SIG-M5 treated with dmso at 0.1 percent for 504 hours (cell line): ENCODE measurements around the gene ATP1A2.
A peak's percentile ranks its signal among the peaks of the same experiment; 100 is the strongest.
"Not testable (repeated sequence)": the region's sequence is repeated elsewhere in the genome, so short reads cannot be mapped to it uniquely, and the experiment has no call there.

ENCODE experiments used
- DNase-seq: peaks from one replicate; lab custom pipeline; 2025; ENCODE audit not compliant: unreplicated experiment; lab: John Stamatoyannopoulos, UW

Gene ATP1A2

GRCh38 chr1:160122978-160123495 lies 7.5 kb downstream of the ATP1A2 start:
- DNase-seq = no peak

- no peak for DNase-seq
Observed at GRCh38 chr1:160123726-160124125, 8.2 kb downstream of the ATP1A2 start.

DNA sequence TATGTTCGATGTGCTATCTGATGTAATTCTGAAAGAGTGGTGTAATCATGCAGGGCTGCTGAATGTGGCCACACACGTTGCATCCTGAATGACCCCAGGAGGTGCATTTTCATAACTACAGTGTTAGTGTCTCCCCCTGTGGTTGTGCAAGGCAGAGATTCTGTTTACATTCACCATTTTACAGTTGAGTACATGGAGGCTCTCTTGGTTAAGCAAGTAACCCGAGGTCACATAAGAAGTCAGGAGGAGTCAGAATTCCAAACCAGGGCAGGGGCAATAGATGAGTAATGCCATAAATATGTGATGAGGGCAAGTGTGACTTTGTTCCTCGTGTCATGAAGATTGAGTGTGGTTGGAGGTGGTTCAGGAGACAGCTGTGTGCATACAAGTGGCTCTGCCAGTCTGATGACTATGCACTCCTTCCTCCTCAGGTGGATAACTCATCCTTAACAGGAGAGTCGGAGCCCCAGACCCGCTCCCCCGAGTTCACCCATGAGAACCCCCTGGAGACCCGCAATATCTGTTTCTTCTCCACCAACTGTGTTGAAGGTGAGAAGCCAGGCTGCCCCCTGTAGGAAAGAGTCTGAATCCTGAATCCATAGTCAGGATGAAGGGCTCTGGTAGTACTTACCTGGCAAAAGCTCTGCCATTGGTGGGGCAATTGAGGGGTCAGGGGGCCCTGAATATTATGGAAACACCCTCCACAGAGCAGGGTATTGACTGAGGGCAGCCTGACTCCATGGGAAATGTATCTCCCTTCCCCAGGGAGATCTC lies 9.3 kb downstream of the ATP1A2 start:
- DNase-seq = peak; percentile 44

DNA sequence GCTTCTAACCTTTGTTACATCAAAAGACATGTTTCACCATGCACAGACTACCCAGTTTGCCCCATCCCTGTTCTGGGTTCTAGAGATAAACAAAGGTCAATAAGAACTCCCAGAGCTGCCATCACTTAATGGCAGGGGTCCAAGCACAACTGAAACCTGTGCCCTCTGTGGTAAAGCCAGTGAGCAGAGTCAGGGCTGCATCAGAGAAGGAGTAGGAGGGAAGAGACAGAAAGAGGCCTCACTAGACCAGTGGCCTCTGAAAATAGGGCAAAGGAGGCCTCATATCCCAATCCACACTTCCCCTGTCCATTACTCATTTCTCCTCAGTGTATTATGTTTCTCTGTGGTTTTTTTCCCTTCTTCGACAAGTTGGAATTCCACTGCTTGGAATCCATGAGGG lies 10.2 kb downstream of the ATP1A2 start:
- DNase-seq = no peak

GRCh38 chr1:160126342-160126741 lies 10.8 kb downstream of the ATP1A2 start:
- DNase-seq = not testable (repeated sequence)

DNA sequence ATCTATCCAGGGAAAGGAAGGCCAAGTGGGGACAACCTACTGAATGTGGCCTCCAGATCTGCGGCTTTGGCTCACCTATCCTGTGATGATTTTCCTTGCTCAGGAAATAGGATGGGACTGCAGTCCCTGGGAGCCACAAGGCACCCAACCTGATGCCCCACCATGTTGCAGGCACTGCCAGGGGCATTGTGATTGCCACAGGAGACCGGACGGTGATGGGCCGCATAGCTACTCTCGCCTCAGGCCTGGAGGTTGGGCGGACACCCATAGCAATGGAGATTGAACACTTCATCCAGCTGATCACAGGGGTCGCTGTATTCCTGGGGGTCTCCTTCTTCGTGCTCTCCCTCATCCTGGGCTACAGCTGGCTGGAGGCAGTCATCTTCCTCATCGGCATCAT lies 11.8 kb downstream of the ATP1A2 start:
- no peak for DNase-seq

DNA sequence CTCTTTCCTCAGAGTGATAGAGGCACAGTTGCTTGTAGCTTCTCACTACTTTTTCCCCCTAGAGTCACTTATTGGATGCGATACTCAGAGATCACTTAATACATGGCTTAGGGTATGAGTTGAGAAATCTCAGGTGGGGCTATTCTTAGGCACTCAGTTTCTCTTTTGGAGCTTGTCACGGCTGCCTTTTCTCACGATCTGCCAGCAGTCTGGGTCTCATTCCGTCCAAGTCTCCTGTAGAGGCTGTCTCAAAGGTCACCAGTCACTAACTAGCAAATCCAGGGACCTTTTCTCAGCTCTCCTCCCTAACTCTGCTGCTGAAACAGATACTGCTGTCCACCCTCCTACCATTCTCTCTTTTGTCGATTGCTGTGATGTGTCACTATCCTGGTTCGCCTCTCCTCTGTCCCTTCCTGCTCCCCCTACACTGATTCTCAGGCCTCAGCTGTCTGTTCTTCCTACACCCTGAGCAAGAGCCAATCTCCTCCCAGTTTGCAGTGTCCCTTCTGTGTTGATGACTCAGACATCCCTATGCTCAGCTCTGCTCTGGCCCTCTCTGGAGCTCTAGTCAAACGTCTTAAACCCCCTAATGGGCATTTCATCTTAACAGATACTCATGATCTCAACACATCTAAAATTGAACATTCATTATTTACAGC lies 12.4 kb downstream of the ATP1A2 start:
- DNase-seq = peak; percentile 13

GRCh38 chr1:160128636-160129035 lies 13.1 kb downstream of the ATP1A2 start:
- no peak for DNase-seq

- no peak for DNase-seq
Observed at GRCh38 chr1:160129046-160129445, 13.5 kb downstream of the ATP1A2 start.

GRCh38 chr1:160129558-160129957 lies 14.0 kb downstream of the ATP1A2 start:
- DNase-seq = no peak

- DNase-seq = no peak
Observed at GRCh38 chr1:160129966-160130365, 14.4 kb downstream of the ATP1A2 start.

DNA sequence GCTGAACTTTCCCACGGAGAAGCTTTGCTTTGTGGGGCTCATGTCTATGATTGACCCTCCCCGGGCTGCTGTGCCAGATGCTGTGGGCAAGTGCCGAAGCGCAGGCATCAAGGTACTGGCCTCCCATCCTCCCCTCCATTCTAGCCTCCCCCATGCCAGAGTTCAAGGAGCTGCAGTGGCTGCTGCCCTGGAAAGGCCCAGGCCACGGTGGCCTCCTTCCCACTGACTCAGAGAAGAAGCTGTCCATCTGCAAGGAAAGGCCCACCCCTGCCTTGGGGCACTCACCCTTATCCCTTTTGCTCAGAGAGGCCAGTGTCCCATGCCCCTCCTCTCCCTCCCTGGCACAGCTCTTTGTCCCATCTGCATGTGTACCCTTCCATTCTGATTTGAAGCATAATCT lies 14.9 kb downstream of the ATP1A2 start:
- no peak for DNase-seq

GRCh38 chr1:160130939-160131338 lies 15.4 kb downstream of the ATP1A2 start:
- no peak for DNase-seq

GRCh38 chr1:160131803-160132565 lies 16.4 kb downstream of the ATP1A2 start:
- DNase-seq = no peak

- DNase-seq = no peak
Observed at GRCh38 chr1:160133990-160134770, 18.6 kb downstream of the ATP1A2 start.

- peak; percentile 93 for DNase-seq
Observed at GRCh38 chr1:160134791-160135572, 19.4 kb downstream of the ATP1A2 start.

- no peak for DNase-seq
Observed at GRCh38 chr1:160136121-160136925, 20.8 kb downstream of the ATP1A2 start.

GRCh38 chr1:160136926-160137200 lies 21.3 kb downstream of the ATP1A2 start:
- DNase-seq = no peak

DNA sequence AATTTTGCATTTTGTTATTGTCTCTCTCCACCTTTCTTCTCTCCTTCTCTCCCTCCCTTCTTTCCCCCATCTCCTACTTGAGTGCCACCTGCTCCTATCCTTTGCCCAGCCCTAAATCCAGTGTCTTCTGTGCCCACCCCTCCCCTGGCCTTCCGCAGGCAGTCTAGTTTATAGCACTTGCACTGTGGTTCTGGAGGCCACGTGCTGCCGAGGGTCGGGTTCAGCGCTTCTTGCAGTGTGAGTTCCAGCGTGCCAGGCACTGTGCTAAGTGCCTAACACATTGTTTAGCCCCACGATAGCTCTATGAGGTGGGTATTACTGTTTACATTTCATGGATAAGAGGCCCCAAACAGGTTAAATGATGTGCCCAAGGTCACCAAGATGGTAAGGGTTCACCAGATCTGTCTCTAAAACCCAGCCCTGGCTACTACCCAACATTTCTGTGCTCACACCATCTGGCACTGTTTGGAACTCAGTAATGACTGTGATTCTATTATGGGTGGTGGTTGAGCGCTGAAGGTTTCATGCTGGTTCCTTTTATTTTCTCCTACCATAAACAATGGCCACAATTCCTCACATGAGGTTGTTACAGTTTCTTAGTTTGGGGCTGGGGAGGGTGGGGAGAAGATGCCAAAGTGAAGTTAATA lies 21.8 kb downstream of the ATP1A2 start:
- no peak for DNase-seq
